Psoas muscle (tissue), 8 donors: Measurements from ENCODE around the gene RNF123. TPM values are rescaled to one million over a fixed set of nuclear protein-coding genes. Genes with fewer than 3 reads are reported as not detected.
A peak's percentile ranks its signal among the peaks of the same experiment; 100 is the strongest.

Experiments used
- ATAC-seq, 4 donors: fragments of 200-7000 bp; cut with Tn5 transposase; one replicate each; pipeline ENCODE4 v1.9.1; 2020; ENCODE audit warnings: moderate library complexity in 3 of 4, mild to moderate bottlenecking in 2 of 4
- DNase-seq, 2 donors: peaks; one replicate each; pipeline ENCODE4 v3.0.0-alpha.2; 2020
- H3K27ac ChIP-seq: fragments of 200-600 bp; one replicate; pipeline ENCODE4 v1.8.0; 2022
- H3K27me3 ChIP-seq, 3 donors: fragments of 200-600 bp in 1 of 3; one replicate each; pipeline versions ENCODE4 v1.6.1 to v1.8.0; 2013 to 2022; ENCODE audit warnings: low read length in 2 of 3, mild to moderate bottlenecking in 2 of 3, moderate library complexity in 1 of 3; ENCODE audit not compliant: insufficient read depth in 3 of 3
- H3K36me3 ChIP-seq, 2 donors: fragments of 200-600 bp in 1 of 2; one replicate each; pipeline versions ENCODE4 v1.6.1 to v1.8.0; 2013 to 2022; ENCODE audit warnings: low read depth in 1 of 2, mild to moderate bottlenecking in 1 of 2, moderate library complexity in 1 of 2; ENCODE audit not compliant: insufficient read depth in 1 of 2
- H3K4me1 ChIP-seq: fragments of 200-600 bp; one replicate; pipeline ENCODE4 v1.8.0; 2022
- H3K4me3 ChIP-seq: fragments of 200-600 bp; one replicate; pipeline ENCODE4 v1.8.0; 2022; ENCODE audit warnings: mild to moderate bottlenecking
- H3K9me3 ChIP-seq: fragments of 200-600 bp; one replicate; pipeline ENCODE4 v1.8.0; 2022
- WGBS, 3 donors: extraction: QIAGEN DNeasy Blood & Tissue Kit; methylation state at CpG; one replicate each; pipeline versions ENCODE4 v1.1.6 to v1.1.7; 2013; 5-methylcytosine and 5-hydroxymethylcytosine counted together
- intact Hi-C, 2 donors: fragments of 100-400 bp; cut with DNase I; formaldehyde crosslinking; loops; one replicate each; pipeline versions ENCODE4 v1.11.0 to v1.14.2; 2022
- long read RNA-seq, 2 donors: library from polyadenylated mRNA; unstranded; transcript quantifications; one replicate each; pipeline ENCODE4 v2.0.0, GENCODE V29; 2021
- polyA plus RNA-seq, 3 donors: library from polyadenylated mRNA; stranded (reverse); fragments of 200-250 nt; gene quantifications; one replicate each; pipeline ENCODE4 v1.2.3, GENCODE V29; 2013
- total RNA-seq, 4 donors: library from RNA; stranded (reverse); fragmentation: NEBNext Ultra II Directional in 2 of 4; extraction: Animal tissue kit (Norgen Biotek cat#: 25700) in 2 of 4; gene quantifications; one replicate each; pipeline versions ENCODE4 v1.2.1 to v1.2.4, GENCODE V29; 2021 to 2023
- TF ChIP-seq, protein P1 (sequence below): fragments of 200-600 bp; IDR thresholded peaks from one replicate; pipeline ENCODE4 v1.8.0; 2022; ENCODE audit warnings: antibody characterized with exemption
- donor health status: healthy with polysubstance abuse.
- donor health status: DM: no; HTN: no; CAD: no; lungs with moderate emphysema.
- donor health status: Bipolar disorder and iron deficiency.
- donor health status: healthy.
- donor health status: DM: yes; HTN: yes; CAD: no.
- donor health status: DM: no; HTN: no; CAD: no.
- donor health status: DM: no; HTN: no; CAD: no.
- donor health status: DM: yes; HTN: yes; CAD: no.

The RNF123 gene
- total RNA-seq (100 to 1,000 TPM; 105 to 170 (median 146) TPM), polyA plus RNA-seq (10 to 100 TPM; 36.1 to 89.3 (median 76.9) TPM)
- long read RNA-seq, donor 1, full-length matches to known transcripts = 43 of 138 reads
- long read RNA-seq, donor 1, partial matches to known transcripts = 77 of 138 reads
- long read RNA-seq, donor 1, other reads (novel, unspliced or antisense) = 18 of 138 reads
- long read RNA-seq, donor 2, full-length matches to known transcripts = 64 of 207 reads
- long read RNA-seq, donor 2, partial matches to known transcripts = 98 of 207 reads
- long read RNA-seq, donor 2, other reads (novel, unspliced or antisense) = 45 of 207 reads

- peak within 1 kb of the TSS; percentile 98 for H3K4me3 ChIP-seq
- TF ChIP-seq, protein P1, sequence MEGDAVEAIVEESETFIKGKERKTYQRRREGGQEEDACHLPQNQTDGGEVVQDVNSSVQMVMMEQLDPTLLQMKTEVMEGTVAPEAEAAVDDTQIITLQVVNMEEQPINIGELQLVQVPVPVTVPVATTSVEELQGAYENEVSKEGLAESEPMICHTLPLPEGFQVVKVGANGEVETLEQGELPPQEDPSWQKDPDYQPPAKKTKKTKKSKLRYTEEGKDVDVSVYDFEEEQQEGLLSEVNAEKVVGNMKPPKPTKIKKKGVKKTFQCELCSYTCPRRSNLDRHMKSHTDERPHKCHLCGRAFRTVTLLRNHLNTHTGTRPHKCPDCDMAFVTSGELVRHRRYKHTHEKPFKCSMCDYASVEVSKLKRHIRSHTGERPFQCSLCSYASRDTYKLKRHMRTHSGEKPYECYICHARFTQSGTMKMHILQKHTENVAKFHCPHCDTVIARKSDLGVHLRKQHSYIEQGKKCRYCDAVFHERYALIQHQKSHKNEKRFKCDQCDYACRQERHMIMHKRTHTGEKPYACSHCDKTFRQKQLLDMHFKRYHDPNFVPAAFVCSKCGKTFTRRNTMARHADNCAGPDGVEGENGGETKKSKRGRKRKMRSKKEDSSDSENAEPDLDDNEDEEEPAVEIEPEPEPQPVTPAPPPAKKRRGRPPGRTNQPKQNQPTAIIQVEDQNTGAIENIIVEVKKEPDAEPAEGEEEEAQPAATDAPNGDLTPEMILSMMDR = peak; percentile 37
- no peaks in the 10 kb centered on the region for H3K9me3 ChIP-seq
- peaks cover 0 to 12% of the 10 kb centered on the region in 2 donors for H3K36me3 ChIP-seq
- H3K27me3 ChIP-seq = no peaks in the 10 kb centered on the region
- ATAC-seq (peak; percentile 82 to 89 (median 84)), DNase-seq (peak; percentile 93 to 97)
- H3K27ac ChIP-seq = peak within 1 kb of the TSS; percentile 96
- intact Hi-C loops = no loop called here
- 3 to 6% (median 3%) methylated on average over 44 to 66 of the region's 66 CpGs for WGBS, 3 donors
- H3K4me1 ChIP-seq = peaks cover 48% of the 10 kb centered on the region
Observed at GRCh38 chr3:49689046-49689907, at the start of gene RNF123, which contains the start of gene MST1. Gene RNF123, plus strand, starts transcription at chr3:49689557. Its CDS starts 1,609 bp downstream, at chr3:49691166. Gene MST1, minus strand, starts transcription at chr3:49689474. Its CDS starts 783 bp downstream, at chr3:49688691.

DNA sequence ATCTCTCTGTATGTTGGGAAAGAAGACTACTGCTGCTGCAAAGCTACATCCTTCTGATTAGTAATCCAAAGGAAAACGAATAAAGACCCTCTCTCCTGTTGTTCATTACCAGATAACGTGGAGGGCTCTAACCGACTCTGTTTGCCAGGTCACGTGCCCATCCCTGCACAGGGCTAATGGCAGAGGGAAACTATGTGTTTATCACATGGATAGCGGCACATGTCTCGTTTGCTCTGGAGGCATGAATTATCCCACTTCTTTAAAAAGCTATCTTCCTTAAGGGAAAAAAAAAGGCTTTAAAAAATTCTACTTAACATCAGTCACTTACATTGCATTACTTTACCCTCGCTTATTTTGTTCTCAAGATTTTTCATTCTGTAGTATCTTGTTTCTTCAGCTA, 48.1 kb upstream of the RNF123 start:
- Histone ChIP-seq H3K4me3 (no peak overlapping the region), H3K36me3 (no peaks in the 10 kb centered on the region), H3K27ac (no peak overlapping the region), H3K27me3 (no peaks in the 10 kb centered on the region), H3K9me3 (no peaks in the 10 kb centered on the region), H3K4me1 (no peaks in the 10 kb centered on the region)
- 66 to 82% (median 68%) methylated on average over 7 of the region's 7 CpGs for WGBS, 3 donors
- TF ChIP-seq, protein P1 = no peak
- DNase-seq = peak in 1 of 2 donors; percentile 7
- no peak for ATAC-seq
- intact Hi-C loops = no loop called here

DNA sequence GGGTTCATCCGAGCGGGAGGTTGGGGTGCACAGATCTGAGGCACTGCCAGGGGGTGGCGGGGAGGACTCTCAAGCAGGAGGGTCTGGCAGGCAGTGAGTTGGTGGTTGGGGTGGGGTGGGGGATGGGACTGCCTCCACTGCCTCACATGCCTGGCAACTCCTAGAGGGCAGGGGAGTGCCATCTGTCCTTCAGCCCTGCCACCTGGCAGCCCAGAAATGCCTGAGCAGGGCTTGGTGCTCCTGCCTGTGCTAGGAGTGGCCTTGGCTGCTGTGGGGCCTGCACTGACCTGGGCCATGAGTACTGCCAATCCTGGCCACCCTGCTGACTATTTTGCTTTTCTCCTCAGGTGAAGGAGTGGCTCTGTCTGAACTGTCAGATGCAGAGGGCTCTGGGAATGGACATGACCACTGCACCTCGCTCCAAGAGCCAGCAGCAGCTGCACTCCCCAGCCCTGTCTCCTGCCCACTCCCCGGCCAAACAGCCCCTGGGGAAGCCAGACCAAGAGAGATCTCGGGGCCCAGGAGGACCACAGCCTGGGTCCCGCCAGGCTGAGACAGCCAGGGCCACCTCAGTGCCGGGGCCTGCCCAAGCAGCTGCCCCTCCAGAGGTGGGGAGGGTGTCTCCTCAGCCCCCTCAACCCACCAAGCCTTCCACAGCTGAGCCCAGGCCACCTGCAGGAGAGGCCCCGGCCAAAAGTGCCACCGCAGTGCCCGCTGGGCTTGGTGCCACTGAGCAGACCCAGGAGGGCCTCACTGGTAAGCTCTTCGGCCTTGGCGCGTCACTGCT, 47.2 kb upstream of the RNF123 start:
- TF ChIP-seq, protein P1 = no peak
- Histone ChIP-seq H3K4me1 (peaks cover 8% of the 10 kb centered on the region), H3K27me3 (no peaks in the 10 kb centered on the region), H3K4me3 (no peak overlapping the region), H3K36me3 (no peaks in the 10 kb centered on the region), H3K27ac (no peak overlapping the region), H3K9me3 (no peaks in the 10 kb centered on the region)
- 82 to 93% (median 89%) methylated on average over 14 of the region's 14 CpGs for WGBS, 3 donors
- ATAC-seq (no peak), DNase-seq (peak in 1 of 2 donors; percentile 26)
- intact Hi-C loops = no loop called here

DNA sequence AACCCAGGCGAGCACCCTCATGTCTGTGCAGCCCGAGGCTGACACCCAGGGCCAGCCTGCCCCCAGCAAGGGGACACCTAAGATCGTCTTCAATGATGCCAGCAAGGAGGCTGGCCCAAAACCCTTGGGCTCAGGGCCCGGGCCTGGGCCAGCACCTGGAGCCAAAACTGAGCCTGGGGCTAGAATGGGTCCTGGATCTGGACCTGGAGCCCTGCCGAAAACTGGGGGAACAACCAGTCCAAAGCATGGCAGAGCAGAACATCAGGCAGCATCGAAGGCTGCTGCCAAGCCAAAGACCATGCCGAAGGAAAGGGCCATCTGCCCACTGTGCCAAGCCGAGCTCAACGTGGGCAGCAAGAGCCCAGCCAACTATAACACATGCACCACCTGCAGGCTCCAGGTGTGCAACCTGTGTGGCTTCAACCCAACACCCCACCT, 46.6 kb upstream of the RNF123 start:
- Histone ChIP-seq H3K36me3 (no peaks in the 10 kb centered on the region), H3K27me3 (no peaks in the 10 kb centered on the region), H3K27ac (no peak overlapping the region), H3K4me1 (peaks cover 14% of the 10 kb centered on the region), H3K9me3 (no peaks in the 10 kb centered on the region), H3K4me3 (no peak overlapping the region)
- intact Hi-C loops = no loop called here
- no peak for ATAC-seq
- WGBS, 3 donors = 53 to 82% (median 73%) methylated on average over 9 of the region's 9 CpGs
- TF ChIP-seq, protein P1 = no peak
- DNase-seq = peak in 1 of 2 donors; percentile 51
